Tibial nerve (tissue), 3 donors: ENCODE measurements around the gene AMER1.
"Not testable (repeated sequence)": the region's sequence is repeated elsewhere in the genome, so short reads cannot be mapped to it uniquely, and the experiment has no call there.

Experiments
- POLR2A ChIP-seq, 2 donors: fragments of 450-650 bp; IDR thresholded peaks; one replicate each; pipeline ENCODE4 v1.6.1; 2017; ENCODE audit warnings: antibody characterized with exemption in 2 of 2, mild to moderate bottlenecking in 2 of 2, moderate library complexity in 2 of 2
- TF ChIP-seq, protein P1 (sequence below), 5 experiments: fragments of 200-600 bp in 3 of 5; fragments of 450-650 bp in 2 of 5; sonication (generic) in 3 of 5; IDR thresholded peaks; one replicate each; pipeline ENCODE4 v1.5.1; 2016 to 2019; ENCODE audit warnings: antibody characterized with exemption in 5 of 5, mild to moderate bottlenecking in 3 of 5, moderate library complexity in 2 of 5

DNA sequence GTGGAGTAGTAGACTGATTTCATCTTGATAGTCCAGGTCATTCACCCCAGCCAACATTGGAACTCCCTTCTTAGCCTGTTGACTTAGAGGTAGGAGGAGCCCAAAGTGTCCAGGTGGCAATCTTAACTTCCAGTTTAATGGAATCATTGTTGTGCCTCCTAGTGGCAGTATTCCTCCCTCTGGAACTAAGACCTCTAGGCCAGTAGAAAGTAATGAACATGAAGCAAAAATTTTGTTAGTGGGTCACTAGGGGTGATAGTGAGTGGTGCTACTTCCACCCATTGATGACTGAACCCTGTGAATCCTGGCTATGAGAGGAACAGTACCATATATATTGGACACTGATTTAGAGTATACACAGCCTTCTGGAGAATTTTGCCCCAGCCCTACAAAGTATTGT is 8.5 kb upstream of the AMER1 start:
- TF ChIP-seq, protein P1, sequence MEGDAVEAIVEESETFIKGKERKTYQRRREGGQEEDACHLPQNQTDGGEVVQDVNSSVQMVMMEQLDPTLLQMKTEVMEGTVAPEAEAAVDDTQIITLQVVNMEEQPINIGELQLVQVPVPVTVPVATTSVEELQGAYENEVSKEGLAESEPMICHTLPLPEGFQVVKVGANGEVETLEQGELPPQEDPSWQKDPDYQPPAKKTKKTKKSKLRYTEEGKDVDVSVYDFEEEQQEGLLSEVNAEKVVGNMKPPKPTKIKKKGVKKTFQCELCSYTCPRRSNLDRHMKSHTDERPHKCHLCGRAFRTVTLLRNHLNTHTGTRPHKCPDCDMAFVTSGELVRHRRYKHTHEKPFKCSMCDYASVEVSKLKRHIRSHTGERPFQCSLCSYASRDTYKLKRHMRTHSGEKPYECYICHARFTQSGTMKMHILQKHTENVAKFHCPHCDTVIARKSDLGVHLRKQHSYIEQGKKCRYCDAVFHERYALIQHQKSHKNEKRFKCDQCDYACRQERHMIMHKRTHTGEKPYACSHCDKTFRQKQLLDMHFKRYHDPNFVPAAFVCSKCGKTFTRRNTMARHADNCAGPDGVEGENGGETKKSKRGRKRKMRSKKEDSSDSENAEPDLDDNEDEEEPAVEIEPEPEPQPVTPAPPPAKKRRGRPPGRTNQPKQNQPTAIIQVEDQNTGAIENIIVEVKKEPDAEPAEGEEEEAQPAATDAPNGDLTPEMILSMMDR (IDR thresholded peaks at IDR 0.05) = not testable (repeated sequence)
- TF ChIP-seq POLR2A (IDR thresholded peaks at IDR 0.05) = not testable (repeated sequence)
